HG02678 (cell line): Measurements from ENCODE around the gene NPAS2.

Source experiments
- ATAC-seq: cut with Tn5 transposase; IDR thresholded peaks from one replicate; pipeline ENCODE4 v1.9.1; 2021; ENCODE audit warnings: mild to moderate bottlenecking, moderate library complexity; ENCODE audit not compliant: unreplicated experiment

NPAS2 gene

DNA sequence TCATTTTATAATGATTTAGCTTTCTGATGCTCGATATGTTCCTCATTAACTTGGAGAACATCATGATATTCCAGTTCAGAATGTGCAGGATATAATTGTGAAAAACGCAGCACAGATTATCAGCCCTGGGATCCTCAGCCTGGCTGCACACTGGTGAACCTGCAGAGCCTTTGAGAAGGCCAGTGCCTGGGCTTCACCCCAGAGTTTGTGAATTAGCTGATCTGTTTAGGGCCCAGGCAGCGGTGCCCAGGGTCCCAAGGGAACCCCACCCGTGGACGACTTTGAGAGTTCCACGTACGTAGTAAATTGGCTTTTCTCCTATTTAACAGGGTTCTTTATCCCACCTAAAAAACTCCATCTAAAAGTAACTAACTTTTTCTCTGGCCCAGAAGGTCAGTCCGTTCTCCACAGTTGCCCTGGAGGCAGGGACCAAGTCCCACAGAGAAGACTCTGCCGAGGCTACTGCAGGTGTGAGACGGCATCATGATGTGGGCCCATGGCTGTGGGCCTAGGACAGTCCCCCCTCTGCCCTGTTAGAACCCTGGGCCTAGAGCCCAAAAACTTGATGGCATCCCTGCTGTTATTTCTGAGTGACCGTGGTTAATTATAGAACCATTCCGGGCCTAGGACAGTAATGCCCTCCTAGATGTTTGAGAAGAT lies 142.6 kb downstream of the NPAS2 start:
- ATAC-seq: no peak

DNA sequence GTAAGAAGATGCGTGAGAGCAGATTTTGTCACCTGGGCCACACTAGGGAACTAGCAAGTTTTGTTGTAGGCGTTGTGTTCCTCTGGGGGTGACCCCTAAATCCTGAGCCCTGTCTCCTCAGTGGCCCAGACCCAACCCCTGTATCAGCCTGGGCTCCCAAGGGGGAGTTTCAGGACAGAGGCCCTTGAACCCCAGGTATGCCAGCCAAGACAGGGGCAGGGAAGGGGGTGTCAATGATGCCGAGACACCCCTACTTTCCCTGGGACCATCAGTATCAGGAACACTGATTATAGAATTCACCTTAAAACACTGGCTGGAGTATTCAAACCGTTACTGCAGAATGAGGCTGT lies 143.1 kb downstream of the NPAS2 start:
- no peak for ATAC-seq

DNA sequence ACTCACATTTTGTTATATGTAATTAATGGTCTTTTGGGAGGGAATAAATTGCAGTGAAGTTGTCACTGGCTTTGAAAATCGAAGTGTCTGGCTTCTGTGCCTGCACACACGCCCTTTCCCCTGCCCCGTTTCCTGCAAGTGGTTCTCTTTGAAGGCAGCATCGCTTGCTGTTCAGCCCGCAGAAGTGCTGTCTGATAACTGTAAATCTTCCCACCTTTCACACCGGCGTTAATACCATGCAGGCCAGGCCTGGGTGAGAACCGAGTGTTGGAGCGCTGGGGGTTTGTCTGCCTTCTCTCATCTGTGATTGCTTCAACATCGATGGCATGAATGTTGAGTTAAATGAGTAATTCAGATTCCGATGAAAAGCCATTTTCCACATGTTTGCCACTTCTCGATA lies 144.3 kb downstream of the NPAS2 start:
- no peak for ATAC-seq

DNA sequence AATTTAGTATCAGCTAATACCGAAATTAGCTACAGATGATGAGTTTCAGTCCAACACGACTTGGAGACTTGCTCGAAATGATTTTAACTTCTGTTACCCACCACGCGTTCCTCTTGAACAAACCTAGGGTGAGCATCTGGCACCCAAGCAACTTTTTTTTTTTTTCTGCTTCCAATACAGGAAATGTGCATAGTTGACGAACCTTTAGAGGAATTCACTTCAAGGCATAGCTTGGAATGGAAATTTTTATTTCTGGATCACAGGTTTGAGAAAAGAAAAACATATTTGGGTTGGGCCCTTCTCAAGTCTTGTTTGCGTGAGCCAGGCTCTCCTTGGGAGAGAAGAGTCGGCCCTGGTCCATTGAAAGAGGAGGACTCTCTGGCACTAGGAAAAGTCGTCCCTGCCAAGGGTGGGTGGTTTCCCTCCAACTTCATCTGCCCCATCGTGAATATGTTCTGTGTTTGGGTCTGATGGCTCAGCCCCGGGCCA lies 144.8 kb downstream of the NPAS2 start:
- ATAC-seq: no peak

DNA sequence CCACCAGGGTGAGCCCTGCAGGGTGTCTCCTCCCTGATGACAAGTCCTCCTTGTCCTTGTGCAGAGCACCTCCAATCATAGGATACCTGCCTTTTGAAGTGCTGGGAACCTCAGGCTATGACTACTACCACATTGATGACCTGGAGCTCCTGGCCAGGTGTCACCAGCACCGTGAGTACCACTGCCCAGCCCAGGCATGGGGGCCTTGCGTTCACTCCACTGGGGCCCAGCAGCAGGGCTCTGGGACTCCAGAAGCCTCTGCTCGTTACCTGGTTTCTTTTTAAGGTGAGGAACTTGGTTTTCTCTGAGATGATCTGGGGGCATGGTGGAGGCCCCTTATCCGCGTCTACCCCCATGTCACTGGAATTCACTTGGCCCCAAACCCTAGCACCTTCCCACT lies 145.7 kb downstream of the NPAS2 start:
- no peak for ATAC-seq

DNA sequence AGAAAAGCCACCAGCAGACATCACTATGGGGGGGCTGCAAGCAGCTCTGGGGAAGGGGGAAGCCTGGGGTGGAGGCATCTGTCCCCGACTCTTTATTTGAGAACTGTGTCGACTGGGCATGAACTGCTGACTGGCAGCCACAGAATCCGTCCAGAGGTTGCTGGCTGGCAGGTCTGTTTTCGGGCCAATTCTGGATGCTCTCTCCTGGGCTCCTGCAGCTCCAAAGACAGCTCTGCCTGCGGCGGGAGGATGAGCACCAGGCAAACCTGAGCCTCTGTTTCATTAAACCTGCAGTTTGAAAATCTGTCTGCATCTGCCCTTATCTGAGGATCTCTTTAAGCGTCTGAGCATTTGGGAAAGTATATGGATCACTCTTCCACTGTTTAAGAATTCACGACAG lies 147.8 kb downstream of the NPAS2 start:
- no peak for ATAC-seq

DNA sequence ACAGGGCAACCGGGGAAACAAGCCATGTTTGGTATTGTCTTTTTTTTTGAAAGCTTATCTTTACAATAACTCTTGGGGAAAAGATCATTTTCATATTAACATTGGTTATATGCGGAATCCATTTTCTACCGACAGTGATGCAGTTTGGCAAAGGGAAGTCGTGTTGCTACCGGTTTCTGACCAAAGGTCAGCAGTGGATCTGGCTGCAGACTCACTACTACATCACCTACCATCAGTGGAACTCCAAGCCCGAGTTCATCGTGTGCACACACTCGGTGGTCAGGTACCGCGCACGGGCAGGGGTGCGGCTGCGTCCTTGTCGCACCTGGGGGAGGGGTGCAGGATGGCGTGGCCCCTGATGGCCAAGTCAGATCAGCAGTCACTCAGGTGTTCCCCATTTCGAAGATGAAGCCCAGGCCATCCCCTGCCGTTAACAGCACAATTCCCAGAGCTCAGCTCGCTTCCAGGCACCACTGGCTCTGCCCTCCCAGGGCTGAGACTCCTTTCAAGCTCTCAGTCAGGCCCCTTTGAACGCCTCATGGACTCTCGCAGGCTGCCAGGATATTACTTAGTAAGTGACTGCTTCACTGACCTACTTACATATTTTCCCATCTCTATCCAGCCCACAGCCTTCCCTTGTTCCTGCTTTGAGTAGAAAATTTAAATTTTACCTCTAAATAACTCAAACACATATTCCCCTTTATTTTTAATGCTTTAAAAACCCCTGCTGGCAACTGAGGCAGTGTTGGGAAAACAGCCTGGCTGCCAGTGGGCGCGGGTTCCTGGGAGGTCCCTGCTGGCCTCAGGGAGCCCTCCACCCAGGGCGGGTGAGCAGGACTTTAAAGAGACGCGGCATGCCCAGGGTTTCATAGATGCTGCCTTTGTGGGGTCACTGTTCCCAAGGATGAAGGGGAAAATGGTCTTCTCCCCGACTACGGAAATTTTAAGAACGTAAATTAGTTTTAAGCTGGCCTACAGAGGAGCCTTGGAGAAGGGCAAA lies 148.5 kb downstream of the NPAS2 start:
- ATAC-seq: no peak

DNA sequence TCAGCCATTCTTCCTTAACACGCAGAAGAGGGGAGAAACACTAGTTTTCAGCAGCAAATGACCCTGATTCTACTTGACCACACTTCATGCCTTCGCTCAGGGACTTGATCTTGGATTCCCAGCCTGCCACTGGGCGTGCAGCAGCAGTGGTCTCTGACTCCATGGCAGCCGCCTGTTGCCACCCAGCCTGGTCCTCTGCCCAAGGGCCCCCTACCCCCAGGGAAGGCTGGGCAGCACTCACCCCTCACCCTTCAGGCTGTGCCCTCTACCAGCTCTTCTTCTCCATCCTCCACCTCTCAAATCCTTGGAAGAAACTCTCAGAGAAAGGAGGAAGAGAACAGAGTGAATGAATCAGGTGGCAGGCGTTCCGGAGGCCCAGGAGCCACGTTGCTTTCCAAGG lies 150.1 kb downstream of the NPAS2 start:
- no peak for ATAC-seq

DNA sequence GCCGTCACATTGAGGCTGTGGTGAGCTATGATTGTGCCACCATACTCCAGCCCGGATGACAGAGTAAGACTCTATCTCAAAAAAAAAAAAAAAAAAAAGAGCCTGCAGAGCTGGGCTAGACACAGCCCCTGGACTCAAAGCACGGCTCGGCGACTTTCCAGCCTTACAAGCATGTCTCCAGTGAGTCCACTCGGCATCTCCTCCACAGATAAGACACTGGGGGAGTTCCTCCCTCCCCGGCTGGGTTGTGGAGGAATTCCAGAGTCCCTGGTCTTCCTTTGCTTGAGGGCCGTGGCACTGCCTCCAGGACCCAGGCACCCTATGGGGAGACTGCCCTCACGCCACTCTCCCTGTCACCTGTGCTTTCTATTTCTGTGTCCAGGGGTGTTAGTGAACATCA lies 151.3 kb downstream of the NPAS2 start:
- ATAC-seq: no peak

DNA sequence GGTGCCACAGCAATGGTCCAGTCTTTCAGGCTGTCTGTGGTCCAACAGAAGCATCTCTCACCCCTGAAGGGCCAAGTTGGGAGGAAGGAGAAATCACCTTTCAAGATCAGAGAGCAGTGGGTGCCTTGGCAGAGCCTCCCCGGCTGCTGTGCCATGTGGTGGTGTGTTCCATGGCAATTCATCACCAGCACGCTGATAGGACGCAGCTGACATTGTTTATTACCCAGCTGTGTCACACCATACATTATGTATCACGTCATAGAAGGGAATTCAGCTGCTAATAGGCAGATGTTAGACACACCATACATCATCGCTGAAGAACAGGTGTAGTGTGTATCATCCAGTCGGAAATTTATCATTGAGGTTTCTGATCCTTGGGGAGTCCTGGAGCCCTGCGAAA lies 152.5 kb downstream of the NPAS2 start:
- ATAC-seq: no peak

DNA sequence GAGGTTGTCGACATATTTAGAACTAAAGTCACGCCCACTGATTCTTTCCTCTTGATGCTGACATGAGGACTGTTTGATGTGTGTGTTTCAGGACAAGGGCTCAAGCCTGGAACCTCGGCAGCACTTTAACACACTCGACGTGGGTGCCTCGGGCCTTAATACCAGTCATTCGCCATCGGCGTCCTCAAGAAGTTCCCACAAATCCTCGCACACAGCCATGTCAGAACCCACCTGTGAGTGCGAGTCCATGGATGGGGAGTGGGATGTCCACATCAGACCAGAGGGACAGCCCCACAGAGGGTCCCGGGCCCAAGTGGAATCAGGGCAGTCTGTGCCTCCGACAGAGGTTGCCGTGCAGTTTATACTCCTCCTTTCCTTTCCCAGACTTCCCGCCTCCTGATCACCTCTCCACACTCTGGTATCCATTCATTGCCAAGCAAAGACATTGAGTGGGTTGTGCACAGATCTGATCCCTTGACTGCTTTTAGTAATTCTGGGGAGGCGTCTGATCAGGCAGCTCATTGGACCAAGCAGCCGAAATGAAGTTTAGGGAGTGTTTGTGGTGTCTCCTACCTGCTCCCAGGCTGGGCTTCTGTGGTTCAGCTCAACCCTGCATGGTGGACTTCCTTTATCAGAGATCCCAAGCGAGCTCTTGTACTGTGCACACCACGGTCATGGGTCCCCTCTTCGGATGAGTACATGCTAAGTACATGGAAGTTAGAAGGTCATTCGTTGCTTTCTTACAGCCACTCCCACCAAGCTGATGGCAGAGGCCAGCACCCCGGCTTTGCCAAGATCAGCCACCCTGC lies 155.0 kb downstream of the NPAS2 start:
- ATAC-seq: no peak

DNA sequence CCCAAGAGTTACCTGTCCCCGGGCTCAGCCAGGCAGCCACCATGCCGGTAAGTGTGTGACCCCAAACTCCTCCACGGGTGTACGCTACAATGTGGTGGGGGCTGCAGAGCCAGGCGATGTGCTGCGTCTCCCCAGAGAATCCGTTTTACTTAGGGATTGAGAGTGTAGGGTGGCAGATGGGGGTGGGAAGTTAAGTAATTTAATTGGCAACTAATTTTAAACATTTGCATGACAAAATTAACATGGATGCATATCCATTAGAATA lies 155.5 kb downstream of the NPAS2 start:
- no peak for ATAC-seq

DNA sequence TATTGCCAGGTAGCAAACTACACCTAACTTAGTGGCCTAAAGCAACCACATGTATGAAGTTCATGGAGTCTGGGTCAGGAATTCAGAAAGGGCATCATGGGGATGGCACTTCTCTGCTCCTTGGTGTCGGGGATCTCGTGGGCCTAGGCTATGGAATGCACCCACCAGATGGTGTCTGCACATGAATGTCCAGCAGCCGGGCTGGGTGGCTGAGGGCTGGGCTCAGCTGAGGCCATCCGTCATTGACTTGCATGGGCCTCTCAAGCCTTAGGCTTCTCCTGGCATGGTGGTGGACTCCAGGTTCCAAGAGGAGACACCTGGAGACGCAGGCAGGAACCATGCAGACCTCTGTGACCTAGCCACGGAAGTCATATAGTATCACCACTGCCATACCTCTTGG lies 156.1 kb downstream of the NPAS2 start:
- ATAC-seq: no peak

DNA sequence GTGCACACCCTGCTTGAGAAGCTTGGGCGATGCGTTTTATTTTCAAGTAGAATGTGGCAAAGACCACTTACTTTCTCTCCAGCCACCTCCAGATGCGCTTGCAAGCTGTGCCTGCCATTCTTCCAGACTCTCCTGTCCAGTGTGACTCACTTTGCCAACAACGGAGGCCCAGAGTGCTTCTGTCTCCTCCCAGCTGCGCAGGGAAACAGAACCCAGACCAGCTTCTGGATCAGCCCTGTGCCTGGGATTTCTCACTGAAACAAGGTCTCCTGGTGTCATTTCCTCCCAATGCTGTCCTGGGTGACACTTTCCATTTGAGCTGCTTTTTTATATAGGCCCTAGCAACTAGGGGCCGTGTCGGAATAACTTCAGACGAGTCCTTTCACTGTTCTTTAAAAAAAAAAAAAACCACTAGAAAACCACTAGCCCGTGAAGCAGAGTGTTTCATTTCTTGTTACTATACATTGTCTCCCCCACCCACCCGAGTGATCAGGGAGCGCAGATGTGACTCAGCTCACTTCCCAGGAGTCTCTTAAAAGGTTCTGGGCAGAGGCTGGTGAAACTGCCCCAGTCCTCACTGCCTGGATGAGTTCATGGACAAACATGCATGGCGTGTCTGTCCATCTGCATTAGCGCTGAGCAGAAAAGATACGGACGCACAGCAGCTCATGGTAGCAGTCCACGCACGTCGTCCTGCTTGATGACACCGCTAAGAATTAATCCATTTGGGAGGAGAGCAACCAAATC lies 156.9 kb downstream of the NPAS2 start:
- peak; percentile 90 for ATAC-seq

DNA sequence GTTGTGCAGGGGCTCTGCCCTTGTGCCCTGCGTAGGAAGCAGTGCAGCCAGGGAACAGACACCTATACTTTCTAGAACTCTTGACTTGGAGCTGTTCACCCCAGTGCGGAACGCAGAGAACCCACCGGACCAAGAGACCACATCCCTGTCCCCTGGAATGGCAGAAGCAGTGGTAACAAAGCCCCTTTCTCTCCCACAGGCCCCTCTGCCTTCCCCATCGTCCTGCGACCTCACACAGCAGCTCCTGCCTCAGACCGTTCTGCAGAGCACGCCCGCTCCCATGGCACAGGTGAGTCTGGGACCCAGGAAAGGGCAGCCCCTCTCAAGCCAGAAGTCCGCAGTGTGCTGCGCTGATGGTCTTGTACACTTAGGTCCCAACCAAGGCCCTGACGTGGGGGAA lies 157.6 kb downstream of the NPAS2 start:
- peak; percentile 11 for ATAC-seq

DNA sequence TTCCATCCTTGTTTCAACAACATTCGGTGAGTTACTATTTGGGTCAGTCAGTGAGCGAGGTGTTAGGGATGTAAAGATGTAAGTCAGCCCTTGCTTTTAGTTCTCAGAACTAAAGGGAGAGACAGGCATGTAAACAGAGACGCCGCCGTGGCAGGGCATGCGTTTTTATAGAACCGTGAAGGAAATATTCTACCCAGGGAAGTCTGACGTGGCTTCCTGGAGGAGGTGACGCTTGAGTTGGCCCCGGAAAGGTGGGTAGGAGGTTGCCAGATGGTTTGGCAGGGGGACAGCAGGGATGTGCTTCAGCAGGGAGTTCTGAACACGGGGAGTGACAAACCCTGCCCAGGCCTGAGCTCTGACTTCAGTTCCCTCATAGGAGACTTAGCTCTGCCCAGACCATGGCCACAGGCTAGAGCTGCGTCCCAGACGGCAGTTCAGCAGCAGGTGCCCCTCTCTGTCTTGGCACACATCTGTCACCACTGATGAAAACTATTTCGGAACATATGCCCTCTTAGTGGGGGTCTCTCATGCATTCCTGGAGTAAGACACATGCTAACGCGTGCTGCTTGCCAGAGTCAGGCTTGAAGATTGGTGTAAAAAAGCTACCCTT lies 158.7 kb downstream of the NPAS2 start:
- no peak for ATAC-seq

DNA sequence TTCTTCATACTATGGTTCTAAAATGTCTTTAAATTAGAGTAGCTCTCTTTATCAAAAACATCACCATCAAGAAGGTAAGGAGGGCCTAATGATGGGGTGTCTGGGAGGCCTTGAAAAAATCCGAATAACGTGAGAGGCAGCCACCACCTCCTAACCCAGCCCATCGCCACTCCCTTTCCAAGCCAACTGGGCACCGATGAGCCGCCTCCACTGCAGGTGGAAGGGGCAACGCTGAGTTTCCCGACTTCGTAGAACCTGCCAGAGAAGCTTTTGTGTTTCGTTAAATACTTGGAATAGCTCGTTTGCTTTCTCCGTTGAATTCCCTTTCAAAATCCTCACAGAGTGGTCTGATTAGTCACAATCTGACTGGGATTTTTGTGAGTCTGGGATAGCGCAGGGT lies 160.1 kb downstream of the NPAS2 start:
- no peak for ATAC-seq

DNA sequence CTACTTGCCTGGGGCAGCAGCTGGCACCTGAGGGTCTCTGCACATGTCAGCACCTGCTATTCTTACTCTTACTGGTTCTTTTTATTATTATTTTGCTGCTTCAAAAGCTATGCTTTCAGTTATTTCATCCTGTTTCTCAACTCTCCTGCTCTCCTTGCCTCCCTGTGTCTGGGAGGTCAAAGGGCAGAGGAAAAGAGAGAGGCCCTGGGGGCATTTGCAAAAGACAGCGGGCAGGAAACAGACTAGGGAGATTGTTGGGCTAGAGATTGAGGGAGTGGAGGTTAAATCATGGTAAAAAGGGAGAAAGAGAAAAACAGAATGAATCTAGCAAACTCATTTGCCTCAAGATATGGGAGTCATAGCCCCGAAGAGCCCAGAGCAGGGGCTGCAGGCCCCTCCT lies 161.1 kb downstream of the NPAS2 start:
- no peak for ATAC-seq

DNA sequence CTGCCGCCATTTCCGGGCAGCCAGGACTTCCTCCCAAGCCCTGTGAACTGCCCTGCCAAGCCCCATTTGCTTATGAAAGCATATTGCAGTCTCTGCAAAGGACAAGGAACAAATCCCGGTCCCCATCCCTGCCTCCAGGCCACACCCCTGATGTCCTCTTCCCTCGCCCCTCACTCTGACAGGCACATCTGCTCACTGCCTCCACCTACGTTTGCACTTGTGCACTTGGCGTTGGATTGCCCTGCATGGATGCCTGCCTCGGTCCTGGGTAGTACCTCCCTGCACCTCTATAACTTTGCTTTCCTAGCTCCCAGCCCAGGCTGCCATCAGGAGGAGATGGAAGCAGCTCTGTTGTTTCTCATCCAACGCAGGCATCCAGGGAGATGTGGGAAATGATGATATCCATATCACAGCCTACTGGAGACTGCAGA lies 162.5 kb downstream of the NPAS2 start:
- no peak for ATAC-seq

DNA sequence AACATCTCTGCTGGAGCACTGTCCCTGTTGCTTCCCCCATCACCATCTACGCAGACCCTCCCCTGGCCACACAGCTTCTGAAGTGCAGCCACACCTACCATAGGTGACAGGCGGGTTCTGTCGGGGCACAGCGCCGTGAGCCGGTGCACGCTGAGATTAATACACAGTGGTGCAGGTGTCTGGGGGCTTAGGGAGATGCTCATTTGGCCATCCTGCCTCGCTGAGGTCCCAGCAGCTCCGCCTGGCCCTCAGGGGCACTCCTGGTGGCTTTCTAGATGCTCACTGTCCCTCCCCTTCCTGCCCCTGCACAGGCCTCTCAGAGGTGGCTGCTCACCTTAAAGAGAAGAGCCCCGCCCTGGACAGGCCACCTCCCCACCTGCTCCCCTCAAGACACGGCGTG lies 163.3 kb downstream of the NPAS2 start:
- no peak for ATAC-seq
